ENCODE data around the gene RBM47. TPM values are rescaled to one million over a fixed set of nuclear protein-coding genes. Genes with fewer than 3 reads are reported as not detected.
"Not testable (repeated sequence)": the region's sequence is repeated elsewhere in the genome, so short reads cannot be mapped to it uniquely, and the experiment has no call there.

Gene RBM47
- total RNA-seq, 1 experiment from 2014 or later, result 54.3 TPM

DNA sequence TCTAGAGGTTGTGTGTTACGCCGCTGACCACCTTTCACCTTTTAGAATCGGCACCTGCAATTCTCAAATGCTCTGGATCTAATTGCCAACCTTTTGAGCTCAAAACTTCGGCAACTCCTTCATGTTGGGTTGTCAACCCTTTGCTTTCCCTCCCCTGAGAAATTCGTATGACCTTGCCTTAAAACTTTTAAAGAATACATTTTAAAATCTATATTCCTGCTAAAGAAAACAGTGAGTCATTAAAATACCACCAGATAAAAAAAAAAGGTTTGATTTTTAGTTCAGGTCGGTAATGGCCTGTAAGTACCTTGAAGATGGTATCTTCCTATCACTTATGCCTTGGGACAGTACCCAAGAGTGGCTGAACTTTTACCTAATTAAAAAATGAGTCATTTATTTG is 1.3 kb downstream of the RBM47 start:
- in situ Hi-C loops (cut with HindIII; ENCODE audit: low pct_unique_long_range_greater_than_20kb, low sequenced_read_pairs), result not testable (repeated sequence)
- peak; percentile 34 for DNase-seq (ENCODE audit: low read depth)

GRCh38 chr4:40627540-40627939 is 2.1 kb downstream of the RBM47 start:
- no peak for DNase-seq (ENCODE audit: low read depth)
- in situ Hi-C loops (cut with HindIII; ENCODE audit: low pct_unique_long_range_greater_than_20kb, low sequenced_read_pairs), result no loop called here

DNA sequence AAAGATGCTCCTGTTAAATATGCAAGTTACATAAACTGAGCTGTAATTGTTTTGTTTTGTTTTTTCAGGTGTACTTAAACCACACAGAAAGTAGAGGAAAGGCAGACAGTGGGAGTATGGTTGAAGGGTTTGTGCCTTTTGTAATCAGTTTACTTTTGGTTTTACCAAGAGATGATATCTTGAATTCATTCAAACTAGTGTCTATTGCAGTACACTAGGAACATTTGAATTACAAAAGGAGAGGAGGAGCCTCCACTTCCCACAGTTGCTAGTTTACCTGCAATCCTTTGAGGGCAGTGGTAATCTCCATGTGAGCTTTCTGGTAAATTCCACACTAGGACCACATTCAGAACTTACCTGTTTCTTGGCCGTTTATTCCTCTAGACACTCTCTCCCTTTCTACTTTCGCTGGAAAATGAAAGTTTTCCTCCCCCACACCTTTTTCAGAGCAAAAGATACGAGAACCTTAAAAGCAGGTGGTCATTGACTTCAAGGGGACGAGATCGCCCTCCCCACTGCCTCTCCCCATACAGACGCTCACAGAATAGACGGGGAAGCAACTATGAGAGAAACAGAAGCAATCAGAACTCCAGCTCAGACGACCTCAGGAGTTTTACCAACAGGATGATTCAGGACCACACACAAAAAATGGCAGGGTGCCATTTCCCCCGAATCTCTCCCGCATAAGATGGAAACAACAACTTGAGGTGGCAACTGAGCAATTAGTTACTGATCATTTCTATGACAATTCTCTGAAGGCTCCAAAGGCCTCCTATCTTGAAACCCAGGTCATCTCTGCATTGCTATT is 3.3 kb downstream of the RBM47 start:
- in situ Hi-C loops (cut with HindIII; ENCODE audit: low pct_unique_long_range_greater_than_20kb, low sequenced_read_pairs), result no loop called here
- DNase-seq (ENCODE audit: low read depth), result peak; percentile 54

GRCh38 chr4:40623707-40624106 is 6.0 kb downstream of the RBM47 start:
- DNase-seq (ENCODE audit: low read depth), result no peak
- in situ Hi-C loops (cut with HindIII; ENCODE audit: low pct_unique_long_range_greater_than_20kb, low sequenced_read_pairs), result loop anchor here (25.0 kb wide), 1 partner anchor 136 kb away; no protein-coding TSS in a partner anchor

- peak; percentile 55 for DNase-seq (ENCODE audit: low read depth)
- in situ Hi-C loops (cut with HindIII; ENCODE audit: low pct_unique_long_range_greater_than_20kb, low sequenced_read_pairs), result loop anchor here (25.0 kb wide), 1 partner anchor 136 kb away; no protein-coding TSS in a partner anchor
Measured at GRCh38 chr4:40622913-40623312, 6.8 kb downstream of the RBM47 start.

DNA sequence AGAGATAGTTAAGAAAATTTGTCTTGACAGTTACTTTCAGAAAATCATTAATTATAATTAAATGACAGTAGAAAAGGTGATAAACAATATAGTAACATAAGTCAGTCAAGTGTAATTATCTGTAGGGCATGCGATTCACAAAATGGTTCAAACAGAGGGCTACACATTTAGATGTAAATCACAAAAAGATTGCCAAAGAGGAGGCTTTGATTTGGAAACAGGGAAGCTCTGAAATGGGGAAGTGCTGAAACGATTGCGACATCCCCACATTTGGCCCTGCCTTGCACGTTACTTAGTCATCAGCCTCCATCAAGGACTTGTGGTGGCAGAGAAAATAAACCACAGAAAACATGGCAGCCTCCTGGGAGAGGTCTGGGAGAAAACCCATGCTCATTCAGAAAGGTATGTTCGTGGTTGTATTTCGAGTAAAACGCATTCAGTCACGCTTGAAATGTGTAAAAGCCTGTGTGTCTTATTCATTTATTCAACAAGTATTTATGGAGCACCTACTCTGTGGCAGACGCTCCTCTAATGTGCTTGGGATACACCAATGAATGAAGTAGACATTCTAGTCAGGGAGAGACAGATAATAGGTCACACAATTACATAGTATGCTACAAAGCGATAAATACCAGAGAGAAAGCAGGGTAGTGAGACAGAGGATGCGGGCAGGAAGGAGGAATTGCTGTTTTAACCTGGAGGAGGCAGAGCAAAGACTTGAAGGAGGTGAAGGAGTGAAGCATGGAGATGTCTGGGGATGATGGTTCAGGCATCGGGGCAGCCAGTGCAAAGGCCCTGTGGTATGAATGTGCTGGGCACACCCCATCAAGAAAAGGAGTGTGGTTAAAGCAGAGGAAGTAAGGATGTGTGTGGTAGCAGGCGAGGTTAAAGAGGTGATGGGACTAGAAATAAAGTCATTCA is 7.8 kb downstream of the RBM47 start:
- DNase-seq (ENCODE audit: low read depth), result peak; percentile 86
- in situ Hi-C loops (cut with HindIII; ENCODE audit: low pct_unique_long_range_greater_than_20kb, low sequenced_read_pairs), result loop anchor here (25.0 kb wide), 1 partner anchor 135 kb away; no protein-coding TSS in a partner anchor

GRCh38 chr4:40621229-40621591 is 8.5 kb downstream of the RBM47 start:
- DNase-seq (ENCODE audit: low read depth), result no peak

GRCh38 chr4:40619600-40619999 is 10.1 kb downstream of the RBM47 start:
- DNase-seq (ENCODE audit: low read depth), result no peak
- in situ Hi-C loops (cut with HindIII; ENCODE audit: low pct_unique_long_range_greater_than_20kb, low sequenced_read_pairs), result loop anchor here (25.0 kb wide), 1 partner anchor 132 kb away; no protein-coding TSS in a partner anchor

More at GRCh38 chr4:40621229-40621591, 8.5 kb downstream of the RBM47 start:
- in situ Hi-C loops (cut with HindIII; ENCODE audit: low pct_unique_long_range_greater_than_20kb, low sequenced_read_pairs), result loop anchor here (25.0 kb wide), 1 partner anchor 134 kb away; no protein-coding TSS in a partner anchor

GRCh38 chr4:40617872-40618271 is 11.8 kb downstream of the RBM47 start:
- in situ Hi-C loops (cut with HindIII; ENCODE audit: low pct_unique_long_range_greater_than_20kb, low sequenced_read_pairs), result loop anchor here (25.0 kb wide), 1 partner anchor 131 kb away; no protein-coding TSS in a partner anchor
- no peak for DNase-seq (ENCODE audit: low read depth)

- in situ Hi-C loops (cut with HindIII; ENCODE audit: low pct_unique_long_range_greater_than_20kb, low sequenced_read_pairs), result loop anchor here (25.0 kb wide), 1 partner anchor 127 kb away; no protein-coding TSS in a partner anchor
Measured at GRCh38 chr4:40614031-40614430, 15.6 kb downstream of the RBM47 start.

GRCh38 chr4:40613456-40613855 is 16.2 kb downstream of the RBM47 start:
- DNase-seq (ENCODE audit: low read depth), result peak; percentile 47
- in situ Hi-C loops (cut with HindIII; ENCODE audit: low pct_unique_long_range_greater_than_20kb, low sequenced_read_pairs), result loop anchor here (25.0 kb wide), 1 partner anchor 126 kb away; no protein-coding TSS in a partner anchor

More at GRCh38 chr4:40614031-40614430, 15.6 kb downstream of the RBM47 start:
- no peak for DNase-seq (ENCODE audit: low read depth)

GRCh38 chr4:40612831-40613230 is 16.8 kb downstream of the RBM47 start:
- DNase-seq (ENCODE audit: low read depth), result no peak
- in situ Hi-C loops (cut with HindIII; ENCODE audit: low pct_unique_long_range_greater_than_20kb, low sequenced_read_pairs), result loop anchor here (25.0 kb wide), 1 partner anchor 126 kb away; no protein-coding TSS in a partner anchor

GRCh38 chr4:40612283-40612682 is 17.4 kb downstream of the RBM47 start:
- in situ Hi-C loops (cut with HindIII; ENCODE audit: low pct_unique_long_range_greater_than_20kb, low sequenced_read_pairs), result loop anchor here (25.0 kb wide), 1 partner anchor 125 kb away; no protein-coding TSS in a partner anchor
- no peak for DNase-seq (ENCODE audit: low read depth)

DNA sequence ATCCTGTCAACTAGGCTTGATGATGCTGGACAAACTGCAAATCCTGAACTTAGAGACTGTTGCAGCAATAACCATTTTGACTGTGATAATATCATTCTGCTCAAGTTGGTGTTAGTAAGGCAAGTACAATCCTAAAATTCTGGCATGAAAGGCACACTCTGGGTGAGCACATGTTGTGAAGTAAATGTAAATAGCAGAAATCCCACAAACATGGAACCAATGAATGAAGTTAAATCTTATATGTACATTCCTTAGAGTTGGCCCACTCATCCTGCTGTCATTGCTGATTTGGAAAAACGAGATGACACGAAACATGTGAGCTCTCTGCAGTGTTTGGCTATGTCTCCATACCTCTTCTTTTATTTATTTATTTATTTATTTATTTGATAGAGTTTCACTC is 21.0 kb downstream of the RBM47 start:
- DNase-seq (ENCODE audit: low read depth), result no peak
- in situ Hi-C loops (cut with HindIII; ENCODE audit: low pct_unique_long_range_greater_than_20kb, low sequenced_read_pairs), result loop anchor here (25.0 kb wide), 1 partner anchor 121 kb away; no protein-coding TSS in a partner anchor

GRCh38 chr4:40607221-40607620 is 22.4 kb downstream of the RBM47 start:
- DNase-seq (ENCODE audit: low read depth), result no peak
- in situ Hi-C loops (cut with HindIII; ENCODE audit: low pct_unique_long_range_greater_than_20kb, low sequenced_read_pairs), result loop anchor here (25.0 kb wide), 1 partner anchor 120 kb away; no protein-coding TSS in a partner anchor

- no peak for DNase-seq (ENCODE audit: low read depth)
- in situ Hi-C loops (cut with HindIII; ENCODE audit: low pct_unique_long_range_greater_than_20kb, low sequenced_read_pairs), result loop anchor here (25.0 kb wide), 1 partner anchor 119 kb away; no protein-coding TSS in a partner anchor
Measured at GRCh38 chr4:40606239-40606767, 23.4 kb downstream of the RBM47 start.

GRCh38 chr4:40603281-40603680 is 26.4 kb downstream of the RBM47 start:
- DNase-seq (ENCODE audit: low read depth), result no peak
- in situ Hi-C loops (cut with HindIII; ENCODE audit: low pct_unique_long_range_greater_than_20kb, low sequenced_read_pairs), result loop anchor here (25.0 kb wide), 1 partner anchor 116 kb away; no protein-coding TSS in a partner anchor

DNA sequence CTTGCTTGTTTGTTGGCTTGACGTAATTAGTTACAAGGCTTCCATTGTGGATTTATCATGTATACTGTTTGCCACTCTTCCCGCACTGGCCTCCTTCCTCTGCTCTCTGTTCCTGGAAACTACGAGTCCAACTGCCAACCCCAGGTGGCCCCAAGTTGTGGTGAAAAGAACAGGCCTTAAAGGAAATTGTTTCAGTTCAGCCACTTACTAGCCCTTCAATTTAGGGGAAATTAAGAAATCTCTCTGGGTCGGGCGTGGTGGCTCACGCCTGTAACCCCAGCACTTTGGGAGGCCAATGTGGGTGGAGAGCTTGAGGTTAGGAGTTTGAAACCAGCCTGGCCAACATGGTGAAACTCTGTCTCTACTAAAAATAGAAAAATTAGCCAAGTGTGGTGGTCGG is 28.0 kb downstream of the RBM47 start:
- in situ Hi-C loops (cut with HindIII; ENCODE audit: low pct_unique_long_range_greater_than_20kb, low sequenced_read_pairs), result loop anchor here (25.0 kb wide), 1 partner anchor 114 kb away; no protein-coding TSS in a partner anchor
- DNase-seq (ENCODE audit: low read depth), result no peak

Data from Caki2 (cell line).